ENCODE measurements around the gene METTL9. TPM values are rescaled to one million over a fixed set of nuclear protein-coding genes. Genes with fewer than 3 reads are reported as not detected.
A peak's percentile ranks its signal among the peaks of the same experiment; 100 is the strongest.
"Not testable (repeated sequence)": the region's sequence is repeated elsewhere in the genome, so short reads cannot be mapped to it uniquely, and the experiment has no call there.

Gene METTL9
- total RNA-seq, 1 donor from 2014 or later = 175 TPM

DNA sequence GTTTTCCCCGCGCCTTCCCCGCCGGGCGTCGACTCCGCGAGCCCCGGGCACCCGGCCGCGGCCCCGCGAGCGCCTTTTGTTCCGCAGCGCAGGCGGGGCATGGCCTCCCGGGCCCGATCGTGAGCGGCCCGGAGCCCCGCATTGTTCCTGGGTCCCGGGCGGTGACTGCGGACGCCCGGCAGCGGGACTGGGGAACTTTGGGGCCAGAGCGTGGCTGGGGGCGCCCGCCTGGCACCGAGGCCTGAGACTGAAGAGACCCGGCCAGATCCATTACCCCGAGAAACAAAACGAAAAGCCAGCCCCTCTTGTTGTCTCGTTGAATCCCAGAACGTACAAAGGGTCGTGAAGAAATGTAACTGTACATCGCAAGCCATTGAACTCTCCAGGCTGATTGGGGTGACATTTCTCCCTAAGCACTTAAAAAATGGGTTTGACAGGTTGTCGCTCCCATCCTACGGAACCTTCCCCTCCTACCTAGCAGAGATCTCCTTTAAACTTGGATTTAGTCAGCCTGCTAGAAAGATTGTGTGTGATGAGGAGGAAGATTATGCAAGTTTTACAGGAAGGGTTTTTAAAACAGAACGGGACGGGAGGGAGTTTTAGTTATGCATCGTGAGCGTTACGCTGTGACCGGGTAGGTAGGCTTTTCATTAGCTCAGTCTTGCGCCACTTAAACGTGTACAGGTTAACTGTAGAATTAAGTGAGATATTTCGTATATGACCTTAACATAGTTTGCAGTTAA is 825 bp downstream of the METTL9 start:
- no peaks in the 10 kb centered on the region for H3K36me3 Mint-ChIP-seq (ENCODE audit: low read depth)
- no peaks in the 10 kb centered on the region for H3K27me3 Mint-ChIP-seq (ENCODE audit: low read depth)
- no peaks in the 10 kb centered on the region for H3K9me3 Mint-ChIP-seq
- TF ChIP-seq, protein P1, sequence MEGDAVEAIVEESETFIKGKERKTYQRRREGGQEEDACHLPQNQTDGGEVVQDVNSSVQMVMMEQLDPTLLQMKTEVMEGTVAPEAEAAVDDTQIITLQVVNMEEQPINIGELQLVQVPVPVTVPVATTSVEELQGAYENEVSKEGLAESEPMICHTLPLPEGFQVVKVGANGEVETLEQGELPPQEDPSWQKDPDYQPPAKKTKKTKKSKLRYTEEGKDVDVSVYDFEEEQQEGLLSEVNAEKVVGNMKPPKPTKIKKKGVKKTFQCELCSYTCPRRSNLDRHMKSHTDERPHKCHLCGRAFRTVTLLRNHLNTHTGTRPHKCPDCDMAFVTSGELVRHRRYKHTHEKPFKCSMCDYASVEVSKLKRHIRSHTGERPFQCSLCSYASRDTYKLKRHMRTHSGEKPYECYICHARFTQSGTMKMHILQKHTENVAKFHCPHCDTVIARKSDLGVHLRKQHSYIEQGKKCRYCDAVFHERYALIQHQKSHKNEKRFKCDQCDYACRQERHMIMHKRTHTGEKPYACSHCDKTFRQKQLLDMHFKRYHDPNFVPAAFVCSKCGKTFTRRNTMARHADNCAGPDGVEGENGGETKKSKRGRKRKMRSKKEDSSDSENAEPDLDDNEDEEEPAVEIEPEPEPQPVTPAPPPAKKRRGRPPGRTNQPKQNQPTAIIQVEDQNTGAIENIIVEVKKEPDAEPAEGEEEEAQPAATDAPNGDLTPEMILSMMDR (conservative IDR thresholded peaks at IDR 0.05) = no peak
- H3K27ac Mint-ChIP-seq (ENCODE audit: unreplicated experiment) = peak overlapping the region; percentile 95
- no peak for DNase-seq (ENCODE audit: low read depth, low spot score)
- peaks cover 51% of the 10 kb centered on the region for H3K4me1 Mint-ChIP-seq
- H3K4me3 Mint-ChIP-seq = peak overlapping the region; percentile 92

DNA sequence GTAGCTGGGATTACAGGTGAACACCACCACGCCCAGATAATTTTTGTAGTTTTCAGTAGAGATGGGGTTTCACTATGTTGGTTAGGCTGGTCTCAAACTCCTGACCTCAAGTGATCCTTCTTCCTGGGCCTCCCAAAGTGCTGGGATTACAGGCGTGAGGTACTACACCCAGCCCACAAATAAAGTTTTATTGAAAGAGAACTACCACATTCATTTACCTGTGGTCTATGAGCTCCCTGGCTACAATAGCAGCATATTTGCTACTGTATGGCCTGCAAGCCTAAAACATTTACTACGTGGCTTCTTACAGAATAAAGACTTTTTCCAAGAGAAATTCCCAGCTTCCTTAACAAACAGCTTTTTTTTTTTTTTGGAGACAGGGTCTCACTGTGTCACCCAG is 3.4 kb downstream of the METTL9 start:
- no peak overlapping the region for H3K27ac Mint-ChIP-seq (ENCODE audit: unreplicated experiment)
- no peaks in the 10 kb centered on the region for H3K9me3 Mint-ChIP-seq
- TF ChIP-seq, protein P1 (conservative IDR thresholded peaks at IDR 0.05) = no peak
- peaks cover 48% of the 10 kb centered on the region for H3K4me1 Mint-ChIP-seq
- H3K27me3 Mint-ChIP-seq (ENCODE audit: low read depth) = no peaks in the 10 kb centered on the region
- H3K36me3 Mint-ChIP-seq (ENCODE audit: low read depth) = no peaks in the 10 kb centered on the region
- no peak for DNase-seq (ENCODE audit: low read depth, low spot score)
- peak overlapping the region; percentile 23 for H3K4me3 Mint-ChIP-seq

DNA sequence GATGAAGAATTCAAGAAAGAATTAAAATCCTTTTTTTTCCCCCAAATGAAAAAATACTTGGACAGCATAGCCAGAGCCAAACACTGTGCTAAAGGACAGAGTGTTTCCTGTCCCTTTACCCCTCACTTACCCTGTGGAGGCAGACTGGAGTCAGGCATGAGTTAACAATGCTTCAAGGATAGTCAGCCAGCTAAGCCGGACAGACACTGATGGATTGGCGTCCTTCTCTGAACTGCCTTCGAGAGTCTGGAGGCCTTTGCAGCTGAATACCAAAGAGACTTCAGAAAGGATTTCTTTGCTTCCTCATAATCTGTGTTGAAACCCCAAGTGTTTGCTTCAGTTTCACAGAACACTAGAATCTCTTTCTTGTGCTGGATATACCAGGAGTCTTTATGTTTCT is 4.6 kb downstream of the METTL9 start:
- Mint-ChIP-seq H3K9me3 (no peaks in the 10 kb centered on the region), H3K27ac (ENCODE audit: unreplicated experiment) (peak overlapping the region; percentile 60), H3K36me3 (ENCODE audit: low read depth) (no peaks in the 10 kb centered on the region), H3K27me3 (ENCODE audit: low read depth) (no peaks in the 10 kb centered on the region), H3K4me3 (peak overlapping the region; percentile 68), H3K4me1 (peaks cover 48% of the 10 kb centered on the region)
- TF ChIP-seq, protein P1 (conservative IDR thresholded peaks at IDR 0.05) = no peak
- DNase-seq (ENCODE audit: low read depth, low spot score) = no peak

DNA sequence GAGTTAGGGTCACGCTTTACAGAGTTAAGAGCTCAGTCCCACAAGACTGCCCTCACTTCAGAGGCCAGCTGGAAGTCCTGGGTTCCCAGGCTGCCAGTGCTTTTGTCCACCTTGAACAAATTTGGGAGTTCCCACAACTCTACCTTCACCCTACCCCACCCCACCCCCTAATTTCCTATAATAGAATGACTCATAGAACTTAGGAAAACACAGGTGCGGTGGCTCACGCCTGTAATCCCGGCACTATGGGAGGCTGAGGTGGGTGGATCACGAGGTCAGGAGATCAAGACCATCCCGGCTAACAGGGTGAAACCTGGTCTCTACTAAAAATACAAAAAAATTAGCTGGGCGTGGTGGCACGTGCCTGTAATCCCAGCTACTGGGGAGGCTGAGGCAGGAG is 6.5 kb downstream of the METTL9 start:
- not testable (repeated sequence) for H3K9me3 Mint-ChIP-seq; H3K36me3 Mint-ChIP-seq (ENCODE audit: low read depth); DNase-seq (ENCODE audit: low read depth, low spot score); H3K27me3 Mint-ChIP-seq (ENCODE audit: low read depth); H3K27ac Mint-ChIP-seq (ENCODE audit: unreplicated experiment); H3K4me3 Mint-ChIP-seq
- H3K4me1 Mint-ChIP-seq = peaks cover 54% of the 10 kb centered on the region

DNA sequence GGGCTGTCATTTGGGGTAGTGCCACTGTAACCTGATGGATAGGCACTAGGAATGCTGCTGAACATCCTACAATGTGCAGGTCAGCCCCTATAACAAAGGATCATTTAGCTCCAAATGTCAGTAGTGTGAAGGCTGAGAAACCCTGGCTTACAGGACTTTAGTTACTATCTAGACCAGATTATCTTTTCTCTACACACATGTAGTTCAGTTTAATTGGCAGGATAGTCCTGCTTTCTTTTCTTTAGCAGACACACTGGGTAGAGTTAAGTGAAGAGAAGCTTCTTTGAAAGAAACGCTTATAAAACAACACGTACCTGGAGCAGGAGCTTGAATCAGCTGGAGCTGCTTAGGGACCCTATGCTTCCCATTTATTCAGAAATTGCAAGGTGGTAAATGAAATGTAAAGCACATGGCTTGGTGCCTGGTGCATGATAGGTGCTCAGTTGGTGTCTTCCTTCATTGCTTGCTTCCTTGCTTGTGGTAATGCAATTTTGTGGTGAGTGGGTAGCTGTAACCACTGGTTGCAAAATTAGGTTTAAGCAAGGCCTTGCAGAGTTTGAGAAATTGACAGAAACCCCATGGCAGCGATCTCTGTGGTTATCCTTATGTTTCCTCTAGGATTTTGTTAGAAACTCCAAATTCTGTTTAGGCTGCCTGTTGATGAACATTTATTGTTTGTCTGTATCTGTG is 9.4 kb downstream of the METTL9 start:
- Mint-ChIP-seq H3K9me3 (no peaks in the 10 kb centered on the region), H3K4me1 (peaks cover 49% of the 10 kb centered on the region), H3K36me3 (ENCODE audit: low read depth) (no peaks in the 10 kb centered on the region), H3K27ac (ENCODE audit: unreplicated experiment) (no peak overlapping the region), H3K27me3 (ENCODE audit: low read depth) (no peaks in the 10 kb centered on the region), H3K4me3 (no peak overlapping the region)
- TF ChIP-seq, protein P1 (conservative IDR thresholded peaks at IDR 0.05) = no peak
- DNase-seq (ENCODE audit: low read depth, low spot score) = no peak

DNA sequence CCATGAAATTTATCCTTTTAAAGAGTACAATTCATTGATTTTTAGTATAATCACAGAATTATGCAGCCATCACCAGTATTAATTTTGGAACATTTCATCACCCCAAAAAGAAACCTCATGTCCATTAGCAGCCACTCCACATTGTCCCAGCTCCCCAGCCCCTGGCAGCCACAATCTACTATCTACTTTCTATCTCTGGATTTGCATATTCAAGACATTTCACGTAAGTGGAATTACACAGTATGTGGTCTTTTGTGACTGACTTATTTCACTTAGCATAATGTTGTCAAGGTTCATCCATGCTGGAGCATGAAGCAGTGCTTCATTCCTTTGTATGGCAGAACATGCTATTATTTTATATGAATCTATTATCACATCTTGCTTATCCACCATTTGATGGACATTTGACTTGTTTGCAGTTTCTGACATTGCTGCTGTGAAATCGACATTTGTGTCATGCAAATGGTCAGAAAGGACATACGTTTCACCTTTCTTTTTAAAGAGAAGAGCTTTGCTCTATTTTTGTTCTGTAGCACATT is 10.7 kb downstream of the METTL9 start:
- H3K9me3 Mint-ChIP-seq = no peaks in the 10 kb centered on the region
- TF ChIP-seq, protein P1 (conservative IDR thresholded peaks at IDR 0.05) = no peak
- H3K27ac Mint-ChIP-seq (ENCODE audit: unreplicated experiment) = no peak overlapping the region
- H3K36me3 Mint-ChIP-seq (ENCODE audit: low read depth) = no peaks in the 10 kb centered on the region
- H3K27me3 Mint-ChIP-seq (ENCODE audit: low read depth) = no peaks in the 10 kb centered on the region
- DNase-seq (ENCODE audit: low read depth, low spot score) = no peak
- H3K4me3 Mint-ChIP-seq = no peak overlapping the region
- peaks cover 38% of the 10 kb centered on the region for H3K4me1 Mint-ChIP-seq
